Middle frontal gyrus (tissue), 1 donor: ENCODE results near the gene TRIM31.

Experiments
- DNase-seq: peaks from one replicate; pipeline ENCODE4 v3.0.0-alpha.2; 2015; ENCODE audit warnings: low spot score; ENCODE audit errors: extremely low spot score

The TRIM31 gene

GRCh38 chr6:30113841-30114240, 951 bp upstream of the TRIM31 start:
- DNase-seq = no peak

GRCh38 chr6:30112402-30112994, 392 bp downstream of the TRIM31 start:
- DNase-seq = no peak

GRCh38 chr6:30111266-30111856, 1.5 kb downstream of the TRIM31 start:
- no peak for DNase-seq

- DNase-seq = no peak
Measured at GRCh38 chr6:30104661-30105060, 8.2 kb downstream of the TRIM31 start.

- no peak for DNase-seq
Measured at GRCh38 chr6:30103872-30104179, 9.1 kb downstream of the TRIM31 start.

- DNase-seq = peak; percentile 68
Measured at GRCh38 chr6:30102970-30103871, 9.7 kb downstream of the TRIM31 start.

GRCh38 chr6:30102414-30102969, 10.4 kb downstream of the TRIM31 start:
- no peak for DNase-seq

GRCh38 chr6:30101444-30102413, 11.2 kb downstream of the TRIM31 start:
- DNase-seq = peak; percentile 35

- no peak for DNase-seq
Measured at GRCh38 chr6:30100585-30101443, 12.1 kb downstream of the TRIM31 start.

- DNase-seq = no peak
Measured at GRCh38 chr6:30100154-30100553, 12.7 kb downstream of the TRIM31 start.

GRCh38 chr6:30097902-30098768, 14.8 kb downstream of the TRIM31 start:
- no peak for DNase-seq

GRCh38 chr6:30096829-30097228, 16.1 kb downstream of the TRIM31 start:
- no peak for DNase-seq

- no peak for DNase-seq
Measured at GRCh38 chr6:30093951-30094661, 18.8 kb downstream of the TRIM31 start.

- no peak for DNase-seq
Measured at GRCh38 chr6:30092852-30093543, 19.9 kb downstream of the TRIM31 start.

GRCh38 chr6:30091577-30092381, 21.1 kb downstream of the TRIM31 start:
- DNase-seq = no peak

- DNase-seq = no peak
Measured at GRCh38 chr6:30087876-30088275, 25.0 kb downstream of the TRIM31 start.

GRCh38 chr6:30077218-30077617, 35.7 kb downstream of the TRIM31 start:
- no peak for DNase-seq
